Sigmoid colon (tissue), 7 donors: ENCODE results near the gene RAB8A. TPM values are rescaled to one million over a fixed set of nuclear protein-coding genes. Genes with fewer than 3 reads are reported as not detected.
A peak's percentile ranks its signal among the peaks of the same experiment; 100 is the strongest.
"Not testable (repeated sequence)": the region's sequence is repeated elsewhere in the genome, so short reads cannot be mapped to it uniquely, and the experiment has no call there.

ENCODE experiments used
- DNase-seq: peaks from one replicate; pipeline ENCODE4 v3.0.0-alpha.2; 2019
- H3K27ac ChIP-seq, 4 donors: fragments of 200-600 bp; sonication (generic); one replicate each; pipeline ENCODE4 v1.5.1; 2016 to 2019; ENCODE audit warnings: mild to moderate bottlenecking in 1 of 4
- H3K27me3 ChIP-seq, 3 donors: fragments of 200-600 bp; sonication (generic); one replicate each; pipeline ENCODE4 v1.5.1; 2019; ENCODE audit warnings: mild to moderate bottlenecking in 1 of 3
- H3K36me3 ChIP-seq, 4 donors: fragments of 200-600 bp; sonication (generic); one replicate each; pipeline ENCODE4 v1.5.1; 2016 to 2019
- H3K4me1 ChIP-seq, 4 donors: fragments of 200-600 bp; sonication (generic); one replicate each; pipeline ENCODE4 v1.5.1; 2017 to 2019
- H3K4me3 ChIP-seq, 4 donors: fragments of 200-600 bp; sonication (generic); one replicate each; pipeline ENCODE4 v1.5.1; 2017 to 2019; ENCODE audit warnings: mild to moderate bottlenecking in 2 of 4, moderate library complexity in 1 of 4
- H3K9me3 ChIP-seq, 4 donors: fragments of 200-600 bp in 3 of 4; sonication (generic) in 3 of 4; one replicate each; pipeline versions ENCODE4 v1.5.1 to v1.6.1; 2013 to 2019
- CTCF ChIP-seq, 4 experiments: fragments of 450-650 bp in 3 of 4; fragments of 200-600 bp in 1 of 4; IDR thresholded peaks; one replicate each; pipeline ENCODE4 v1.5.1; 2016 to 2019; ENCODE audit warnings: antibody characterized with exemption in 4 of 4, mild to moderate bottlenecking in 3 of 4, moderate library complexity in 2 of 4
- EP300 ChIP-seq, 4 donors: sonication (generic); formaldehyde crosslinking; IDR thresholded peaks; one replicate each; pipeline ENCODE4 v1.6.1; 2017; ENCODE audit warnings: antibody characterized with exemption in 4 of 4
- POLR2A ChIP-seq, 2 donors: fragments of 450-650 bp; IDR thresholded peaks; one replicate each; pipeline ENCODE4 v1.6.1; 2016; ENCODE audit warnings: antibody characterized with exemption in 2 of 2, mild to moderate bottlenecking in 2 of 2, moderate library complexity in 2 of 2
- POLR2AphosphoS5 ChIP-seq, 4 donors: sonication (generic); formaldehyde crosslinking; IDR thresholded peaks; one replicate each; pipeline ENCODE4 v1.6.1; 2017; ENCODE audit warnings: antibody characterized with exemption in 4 of 4
- WGBS, 2 donors: extraction: QIAGEN DNeasy Blood & Tissue Kit; methylation state at CpG; one replicate each; pipeline ENCODE4 v1.1.7; 2013; 5-methylcytosine and 5-hydroxymethylcytosine counted together
- intact Hi-C: fragments of 100-400 bp; cut with DNase I; formaldehyde crosslinking; loops from one replicate; pipeline ENCODE4 v1.15.1; 2023
- polyA plus RNA-seq, 3 donors: library from polyadenylated mRNA; stranded (reverse); fragments of 200-250 nt; gene quantifications; one replicate each; pipeline ENCODE4 v1.2.3, GENCODE V29; 2013
- total RNA-seq, 4 donors: library from RNA; depleted of rRNA; stranded (reverse); fragments of >200 nt; gene quantifications; one replicate each; pipeline ENCODE4 v1.1.0, GENCODE V29; 2016
- donor health status: healthy with polysubstance abuse.
- donor health status: Bipolar disorder and iron deficiency.
- donor health status: healthy.

RAB8A gene
- total and polyA plus RNA-seq, 7 donors = 32.8 to 126 (median 43.9) TPM

- H3K4me1 ChIP-seq = peaks cover 0 to 31% (median 27%) of the 10 kb centered on the region in 4 donors
- peak in 1 of 4 donors; percentile 21 for TF ChIP-seq POLR2AphosphoS5 (IDR thresholded peaks at IDR 0.05)
- H3K4me3 ChIP-seq, DNase-seq, intact Hi-C loops, H3K9me3 ChIP-seq, H3K27me3 ChIP-seq: not testable (repeated sequence)
- peak overlapping the region in 3 of 4 donors; percentile 17 to 100 (median 66) for H3K27ac ChIP-seq
- WGBS, 2 donors = 93% methylated on average over 8 of the region's 8 CpGs
- peaks cover 60 to 95% (median 89%) of the 10 kb centered on the region in 4 donors for H3K36me3 ChIP-seq
Measured at GRCh38 chr19:16099314-16099965, 12.2 kb upstream of the RAB8A start.

DNA sequence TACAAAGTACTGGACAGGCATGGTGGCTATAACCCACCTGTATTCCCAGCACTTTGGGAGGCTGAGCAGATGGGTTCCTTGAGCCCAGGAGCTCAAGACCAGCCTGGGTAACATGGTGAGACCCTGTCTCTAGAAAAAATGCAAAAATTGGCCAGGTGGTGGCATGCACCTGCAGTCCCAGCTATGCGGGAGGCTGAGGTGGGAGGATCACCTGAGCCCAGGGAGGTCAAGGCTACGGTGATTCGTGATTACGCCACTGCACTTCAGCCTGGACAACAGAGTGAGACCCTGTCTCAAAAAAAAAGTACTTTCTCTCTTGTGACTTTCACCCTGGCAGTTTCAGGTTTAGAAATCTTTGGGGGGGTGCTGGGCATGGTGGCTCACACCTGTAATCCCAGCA lies 11.2 kb upstream of the RAB8A start:
- Histone ChIP-seq H3K4me1 (peaks cover 0 to 24% (median 23%) of the 10 kb centered on the region in 4 donors), H3K9me3 (no peaks in the 10 kb centered on the region), H3K36me3 (peaks cover 52 to 84% (median 78%) of the 10 kb centered on the region in 4 donors), H3K27me3 (no peaks in the 10 kb centered on the region), H3K27ac (peak overlapping the region in 2 of 4 donors; percentile 15 to 100), H3K4me3 (no peak overlapping the region)
- 95 to 96% methylated on average over 4 of the region's 4 CpGs for WGBS, 2 donors
- TF ChIP-seq POLR2A (IDR thresholded peaks at IDR 0.05) (no peak), POLR2AphosphoS5 (IDR thresholded peaks at IDR 0.05) (no peak), CTCF (IDR thresholded peaks at IDR 0.05) (no peak), EP300 (IDR thresholded peaks at IDR 0.05) (no peak)
- intact Hi-C loops = no loop called here
- no peak for DNase-seq

GRCh38 chr19:16104722-16105121 lies 7.0 kb upstream of the RAB8A start:
- H3K36me3 ChIP-seq = peaks cover 34 to 42% (median 40%) of the 10 kb centered on the region in 4 donors
- H3K27ac ChIP-seq = peak overlapping the region; percentile 20 to 47 (median 41)
- WGBS, 2 donors = 76 to 88% methylated on average over 6 of the region's 6 CpGs

DNA sequence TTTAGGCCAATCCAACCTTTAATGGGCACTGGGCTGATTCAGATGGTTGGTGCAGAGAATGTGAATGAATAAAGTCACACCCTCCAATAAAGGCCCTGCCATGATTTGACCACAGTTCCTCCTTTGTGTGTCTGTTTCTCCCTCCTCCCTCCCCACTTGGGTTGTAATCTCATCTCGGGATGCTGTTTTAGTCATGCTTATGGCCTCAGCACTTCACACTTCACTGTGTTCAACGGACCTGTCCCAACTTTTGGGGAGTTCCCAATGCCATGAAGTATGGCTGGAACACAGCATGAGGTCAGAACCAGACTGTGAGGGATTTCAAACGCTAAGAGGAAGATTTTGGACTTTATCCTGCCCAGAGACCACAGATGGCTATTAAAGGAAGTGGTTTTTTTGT lies 5.6 kb upstream of the RAB8A start:
- 3 to 19% methylated on average over 3 of the region's 3 CpGs for WGBS, 2 donors
- TF ChIP-seq EP300 (IDR thresholded peaks at IDR 0.05) (no peak), POLR2AphosphoS5 (IDR thresholded peaks at IDR 0.05) (no peak)
- no peaks in the 10 kb centered on the region for H3K9me3 ChIP-seq
- no peaks in the 10 kb centered on the region for H3K27me3 ChIP-seq
- no peak overlapping the region for H3K4me3 ChIP-seq
- no peak for DNase-seq
- intact Hi-C loops = no loop called here
- peaks cover 27 to 30% (median 28%) of the 10 kb centered on the region in 4 donors for H3K36me3 ChIP-seq
- peaks cover 0 to 7% (median 5%) of the 10 kb centered on the region in 4 donors for H3K4me1 ChIP-seq
- peak overlapping the region; percentile 40 to 53 (median 44) for H3K27ac ChIP-seq

More at GRCh38 chr19:16104722-16105121, 7.0 kb upstream of the RAB8A start:
- no peak overlapping the region for H3K4me3 ChIP-seq
- intact Hi-C loops = no loop called here
- H3K9me3 ChIP-seq = no peaks in the 10 kb centered on the region
- no peak for TF ChIP-seq EP300 (IDR thresholded peaks at IDR 0.05)
- TF ChIP-seq CTCF (IDR thresholded peaks at IDR 0.05) = no peak
- no peak for TF ChIP-seq POLR2A (IDR thresholded peaks at IDR 0.05)
- no peak for TF ChIP-seq POLR2AphosphoS5 (IDR thresholded peaks at IDR 0.05)
- no peaks in the 10 kb centered on the region for H3K4me1 ChIP-seq
- no peak for DNase-seq
- H3K27me3 ChIP-seq = no peaks in the 10 kb centered on the region

- H3K9me3 ChIP-seq = no peaks in the 10 kb centered on the region
- DNase-seq = peak; percentile 73
- intact Hi-C loops = loop anchor here (1.0 to 10.0 kb wide), 4 partner anchors 45 to 277 kb away; partner anchors contain the start of gene FAM32A
- H3K27me3 ChIP-seq = no peaks in the 10 kb centered on the region
- peaks cover 0 to 49% (median 42%) of the 10 kb centered on the region in 4 donors for H3K4me1 ChIP-seq
- TF ChIP-seq EP300 (IDR thresholded peaks at IDR 0.05) (no peak), POLR2A (IDR thresholded peaks at IDR 0.05) (peak; percentile 24 to 64), CTCF (IDR thresholded peaks at IDR 0.05) (no peak), POLR2AphosphoS5 (IDR thresholded peaks at IDR 0.05) (peak in 1 of 4 donors; percentile 72)
- 1 to 3% methylated on average over 37 of the region's 37 CpGs for WGBS, 2 donors
- no peaks in the 10 kb centered on the region for H3K36me3 ChIP-seq
- peak overlapping the region; percentile 94 to 99 (median 94) for H3K4me3 ChIP-seq
- H3K27ac ChIP-seq = peak overlapping the region; percentile 91 to 96 (median 95)
Measured at GRCh38 chr19:16111909-16112752, 442 bp downstream of the RAB8A start.
